ENCODE results near the gene HK1.
"Not testable (repeated sequence)": the region's sequence is repeated elsewhere in the genome, so short reads cannot be mapped to it uniquely, and the experiment has no call there.

HK1 gene

DNA sequence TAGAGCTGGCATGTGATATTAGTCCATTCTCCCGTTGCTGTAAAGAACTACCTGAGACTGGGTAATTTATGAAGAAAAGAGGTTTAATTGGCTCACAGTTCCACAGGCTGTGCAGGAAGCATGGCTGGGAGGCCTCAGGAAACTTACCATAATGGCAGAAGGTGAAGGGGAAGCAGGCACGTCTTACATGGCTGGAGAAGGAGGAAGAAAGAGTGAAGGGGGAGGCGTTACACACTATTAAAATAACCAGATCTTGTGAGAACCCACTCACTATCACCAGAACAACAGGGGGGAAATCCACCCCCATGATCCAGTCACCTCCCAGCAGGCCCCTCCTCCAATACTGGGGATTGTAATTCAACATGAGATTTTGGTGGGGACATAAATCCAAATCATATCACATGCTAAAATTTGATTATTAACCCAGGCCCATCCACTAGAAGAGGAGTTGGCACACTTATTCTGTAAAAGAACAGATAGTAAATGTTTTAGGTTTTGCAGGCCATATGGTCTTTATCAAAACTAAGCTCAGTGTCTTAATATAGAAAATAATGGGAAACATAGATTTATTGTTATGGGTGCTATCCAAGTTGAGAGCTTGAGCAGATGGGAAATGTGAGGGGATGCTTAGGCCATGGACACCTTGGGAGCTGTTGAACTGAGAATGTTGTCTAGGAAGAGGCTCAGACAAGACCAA lies 18.6 kb upstream of the HK1 start:
- no peak for DNase-seq

DNA sequence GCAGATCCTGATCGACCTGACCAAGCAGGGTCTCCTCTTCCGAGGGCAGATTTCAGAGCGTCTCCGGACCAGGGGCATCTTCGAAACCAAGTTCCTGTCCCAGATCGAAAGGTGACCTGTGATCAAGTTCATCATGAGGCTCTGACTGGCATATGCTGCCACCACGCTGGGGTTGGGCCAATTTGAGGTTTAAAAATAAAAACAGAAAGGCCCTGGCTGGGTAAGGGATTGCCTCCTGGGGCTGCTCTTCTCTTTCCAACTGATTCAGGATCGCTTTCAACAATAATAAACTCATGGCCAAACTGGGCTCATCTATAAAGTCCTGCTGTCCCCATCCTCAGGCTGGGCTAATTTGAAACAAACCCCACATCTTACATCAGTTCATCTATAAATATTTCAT lies 17.1 kb upstream of the HK1 start:
- DNase-seq, result no peak

DNA sequence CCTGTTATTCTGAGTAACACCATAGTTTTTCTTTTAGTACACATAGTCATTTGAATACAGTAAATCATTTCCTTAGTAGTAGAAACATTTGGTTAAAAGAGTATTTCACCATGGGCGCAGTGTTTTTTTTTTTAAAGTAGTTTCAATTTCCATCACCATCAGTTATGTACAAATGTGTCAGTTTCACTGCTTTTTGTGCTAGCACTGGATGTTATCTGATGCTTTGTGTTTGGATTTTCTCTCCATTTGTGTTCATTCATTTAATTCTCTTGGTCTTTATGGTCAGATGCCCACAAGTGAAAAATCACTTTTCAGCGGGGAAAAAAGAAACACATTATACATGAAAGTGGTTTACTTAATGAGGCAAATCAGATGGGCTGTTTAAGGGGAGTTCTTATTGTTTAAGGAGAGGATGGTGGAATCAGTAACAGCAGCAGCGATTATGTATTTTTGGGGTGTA lies 16.0 kb upstream of the HK1 start:
- DNase-seq, result no peak

DNA sequence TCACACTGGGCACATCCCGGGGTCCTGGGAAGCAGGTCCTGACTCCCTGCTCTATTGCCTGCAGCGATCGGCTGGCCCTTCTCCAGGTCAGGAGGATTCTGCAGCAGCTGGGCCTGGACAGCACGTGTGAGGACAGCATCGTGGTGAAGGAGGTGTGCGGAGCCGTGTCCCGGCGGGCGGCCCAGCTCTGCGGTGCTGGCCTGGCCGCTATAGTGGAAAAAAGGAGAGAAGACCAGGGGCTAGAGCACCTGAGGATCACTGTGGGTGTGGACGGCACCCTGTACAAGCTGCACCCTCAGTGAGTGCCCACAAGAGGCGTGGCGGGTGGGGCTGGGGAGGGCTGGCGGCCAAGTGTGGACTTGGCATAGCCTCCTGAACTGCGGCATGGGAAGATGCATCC lies 12.8 kb upstream of the HK1 start:
- no peak for DNase-seq

DNA sequence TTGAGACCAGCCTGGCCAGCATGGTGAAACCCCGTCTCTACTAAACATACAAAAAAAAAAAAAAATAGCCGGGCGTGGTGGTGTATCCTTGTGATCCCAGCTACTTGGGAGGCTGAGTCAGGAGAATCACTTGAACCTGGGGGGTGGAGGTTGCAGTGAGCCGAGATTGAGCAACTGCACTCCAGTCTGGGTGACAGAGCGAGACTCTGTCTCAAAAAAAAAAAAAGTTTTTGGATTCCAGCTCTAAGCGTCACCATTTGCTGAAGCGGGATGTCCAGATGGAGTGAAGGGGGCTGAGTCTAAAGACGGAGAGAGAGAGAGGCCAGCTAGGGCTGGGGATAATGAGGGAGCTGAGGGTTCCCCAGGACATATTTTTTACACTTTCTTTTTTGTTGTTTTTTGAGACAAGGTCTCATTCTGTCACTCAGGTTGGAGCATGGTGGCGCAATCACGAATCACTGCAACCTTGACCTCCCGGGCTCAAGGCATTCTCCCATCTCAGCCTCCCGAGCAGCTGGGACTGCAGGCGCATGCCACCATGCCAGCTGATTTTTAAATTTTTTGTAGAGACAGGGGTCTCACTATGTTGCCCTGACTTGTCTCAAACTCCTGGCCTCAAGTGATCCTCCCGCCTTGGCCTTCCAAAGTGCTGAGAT lies 9.4 kb upstream of the HK1 start:
- no peak for DNase-seq

DNA sequence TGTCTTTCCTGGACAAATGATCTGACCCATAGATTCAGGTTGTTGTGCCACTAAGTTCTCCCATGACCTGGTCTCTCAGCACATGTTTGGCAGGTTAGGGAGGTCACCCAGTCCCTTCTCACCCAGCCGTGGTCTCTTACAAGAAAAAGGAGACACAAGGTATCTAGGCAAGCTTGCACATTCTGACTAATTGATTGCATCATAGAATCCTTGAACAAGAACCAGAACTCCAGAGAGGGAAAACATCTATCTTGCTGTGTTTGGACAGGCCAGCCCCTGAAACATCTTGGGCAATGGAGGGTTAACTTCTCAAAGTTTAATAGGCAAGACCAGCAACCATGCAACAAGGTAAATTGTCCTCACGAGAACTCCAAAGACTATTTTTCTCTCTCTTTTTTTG lies 8.5 kb upstream of the HK1 start:
- DNase-seq, result no peak

DNA sequence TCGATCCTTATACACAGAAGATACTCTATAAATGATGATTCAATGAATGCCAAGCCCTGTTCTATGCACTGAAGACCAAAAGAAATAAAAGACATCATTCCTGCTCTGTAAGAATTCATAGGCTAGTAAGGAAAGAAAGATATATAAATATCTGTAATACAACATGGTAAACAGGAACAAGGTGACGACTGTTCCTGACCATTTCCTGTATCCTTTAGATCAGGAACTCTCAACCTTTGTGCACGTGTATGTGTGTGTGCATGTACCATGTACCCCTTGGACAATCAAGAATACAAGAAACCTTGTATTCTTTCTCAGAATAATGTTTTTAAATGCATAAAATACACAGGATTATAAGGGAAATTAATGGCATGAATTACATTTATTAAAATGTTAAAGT lies 7.3 kb upstream of the HK1 start:
- no peak for DNase-seq

DNA sequence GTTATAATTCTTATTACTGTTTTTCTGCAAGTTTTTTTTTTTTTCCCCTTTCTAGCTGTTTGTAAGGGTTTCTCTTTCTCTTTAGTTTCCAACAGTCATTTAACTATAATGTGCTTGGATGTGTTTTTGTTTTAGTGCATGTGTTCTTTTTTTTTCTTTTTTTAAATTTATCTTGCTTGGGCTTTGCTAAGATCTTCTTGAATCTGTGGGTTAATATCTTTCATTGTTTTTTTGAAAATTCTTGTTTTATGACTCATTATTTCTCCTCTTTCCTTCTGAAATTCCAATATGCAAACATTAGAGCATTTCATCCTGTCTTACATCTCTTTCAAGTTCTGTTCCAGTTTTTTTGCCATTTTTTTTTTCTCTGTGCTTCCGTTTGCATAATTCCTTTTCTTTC lies 5.7 kb upstream of the HK1 start:
- no peak for DNase-seq

DNA sequence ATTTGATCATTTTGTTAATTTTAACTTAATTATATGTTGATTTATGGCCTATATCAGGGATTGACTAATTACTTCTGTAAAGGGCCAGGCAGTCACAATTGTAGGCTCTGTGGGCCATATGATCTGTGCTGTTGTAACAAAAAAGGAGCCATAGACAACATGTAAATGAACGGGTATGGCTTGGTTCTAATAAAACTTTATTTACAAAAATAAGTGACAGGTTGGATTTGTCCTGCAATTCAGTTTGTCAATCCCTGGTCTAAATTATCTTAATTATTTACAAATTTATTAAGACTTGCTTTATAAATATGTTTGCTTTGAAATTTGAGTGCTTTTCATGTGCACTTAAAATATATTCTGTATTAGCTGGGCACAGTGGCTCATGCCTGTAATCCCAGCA lies 2.9 kb upstream of the HK1 start:
- DNase-seq, result no peak

DNA sequence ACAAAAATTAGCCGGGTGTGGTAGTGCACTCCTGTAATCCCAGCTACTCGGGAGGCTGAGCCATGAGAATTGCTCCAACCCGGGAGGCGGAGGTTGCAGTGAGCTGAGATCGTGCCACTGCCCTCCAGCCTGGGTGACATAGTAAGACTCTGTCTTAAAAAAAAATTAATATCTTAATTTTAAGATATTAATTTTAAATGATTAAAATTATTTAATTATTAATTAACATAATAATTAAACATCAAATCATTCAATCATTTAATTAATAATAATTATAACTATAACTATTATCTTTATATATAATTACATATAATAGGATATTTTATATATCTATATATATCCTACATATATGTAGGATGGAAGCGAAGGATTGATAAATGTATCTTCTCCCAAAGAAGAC lies 1.8 kb upstream of the HK1 start:
- no peak for DNase-seq

DNA sequence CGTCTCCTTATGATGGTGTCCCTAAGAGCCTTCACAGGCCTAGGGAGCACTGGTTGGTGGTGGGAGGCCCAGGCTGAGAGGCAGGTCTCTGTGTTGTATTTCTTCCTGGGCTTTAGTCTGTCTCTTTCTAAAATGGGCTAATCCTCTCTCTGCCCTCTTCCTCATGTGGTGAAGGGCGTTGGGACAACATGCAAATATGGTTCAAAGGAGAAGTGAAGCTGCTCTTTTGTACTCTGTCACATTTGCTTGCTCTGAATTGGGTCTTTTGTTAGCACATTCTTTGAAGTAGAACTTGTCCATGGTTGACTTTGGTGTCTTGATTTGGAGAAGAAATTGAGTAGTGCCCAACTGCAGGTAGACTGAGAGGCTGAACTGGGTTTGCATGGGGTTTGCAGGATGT lies 814 bp downstream of the HK1 start:
- no peak for DNase-seq

DNA sequence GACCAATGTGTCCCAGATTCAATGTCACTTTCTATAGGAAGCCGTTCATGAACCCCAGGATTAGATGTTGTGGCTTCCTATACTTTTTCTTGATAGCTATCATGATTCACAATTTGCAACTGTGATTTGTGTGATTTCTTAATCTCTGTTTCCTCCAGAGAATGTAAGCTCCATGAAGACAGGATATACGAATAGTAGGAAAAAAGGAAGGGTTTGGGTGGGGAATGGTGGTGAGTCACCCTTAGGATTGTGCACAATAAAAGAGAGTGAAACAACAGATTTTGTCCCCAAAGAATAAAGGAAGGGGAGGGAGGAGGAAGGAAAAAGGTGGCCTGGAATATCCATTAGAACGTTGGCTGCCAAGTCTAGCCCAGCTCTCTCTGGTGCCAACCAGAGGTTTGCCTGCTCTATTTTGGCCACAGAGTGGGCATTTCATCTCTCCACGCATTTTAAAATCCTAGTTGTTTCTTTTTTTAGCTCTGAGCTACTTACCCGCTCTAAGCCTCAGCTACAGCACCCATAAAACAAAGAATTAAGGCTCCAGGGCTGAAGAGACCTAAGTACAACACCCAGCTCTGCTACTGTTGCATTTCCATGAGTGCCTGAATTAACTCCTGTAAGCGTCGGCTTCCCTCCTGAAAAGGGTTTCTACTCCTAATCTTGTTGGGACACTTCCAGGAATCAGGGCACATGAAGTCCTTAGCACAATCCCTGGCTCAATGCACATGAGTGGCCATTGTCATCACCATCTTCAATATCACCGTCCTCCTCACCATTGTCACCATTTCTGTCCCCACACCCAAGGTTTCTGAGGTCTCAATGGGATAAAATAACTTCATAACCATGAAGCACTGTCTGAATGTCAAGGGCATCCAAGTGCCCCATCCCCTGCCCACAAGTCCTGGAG lies 3.5 kb downstream of the HK1 start:
- DNase-seq, result no peak

DNA sequence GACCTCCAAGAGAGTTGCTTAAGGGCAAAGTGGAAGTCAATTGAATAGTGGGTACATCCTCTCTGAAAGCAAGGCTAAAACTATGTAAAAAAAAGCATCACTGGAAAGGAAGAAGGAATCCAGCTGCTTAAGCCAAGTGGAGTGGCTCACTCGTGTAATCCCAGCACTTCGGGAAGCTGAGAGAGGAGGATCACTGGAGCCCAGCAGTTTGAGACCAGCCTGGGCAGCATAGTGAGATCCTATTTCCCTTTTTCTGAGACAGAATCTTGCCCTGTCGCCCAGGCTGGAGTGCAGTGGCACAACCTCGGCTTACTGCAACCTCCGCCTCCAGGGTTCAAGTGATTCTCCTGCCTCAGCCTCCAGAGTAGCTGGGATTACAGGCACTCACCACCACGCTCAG lies 6.1 kb downstream of the HK1 start:
- not testable (repeated sequence) for DNase-seq

DNA sequence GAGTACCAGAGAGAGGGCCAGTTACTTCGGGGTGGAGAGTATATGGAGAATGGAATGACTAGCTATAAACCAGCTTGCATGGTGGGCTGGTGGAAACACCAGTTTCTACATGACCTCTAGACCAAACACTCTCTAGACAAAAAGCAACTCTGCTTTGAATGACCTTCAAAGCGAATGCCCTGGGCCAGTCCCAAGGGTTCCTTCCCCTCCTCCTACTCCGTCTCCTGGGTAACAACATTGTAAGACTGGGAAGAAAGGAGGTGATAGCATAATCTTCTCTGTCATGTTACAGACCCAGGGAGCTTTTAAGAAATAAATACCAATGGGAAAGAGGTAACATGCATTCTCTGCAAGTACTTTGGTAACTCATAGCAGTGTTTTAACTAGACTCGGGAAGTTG lies 7.4 kb downstream of the HK1 start:
- no peak for DNase-seq

DNA sequence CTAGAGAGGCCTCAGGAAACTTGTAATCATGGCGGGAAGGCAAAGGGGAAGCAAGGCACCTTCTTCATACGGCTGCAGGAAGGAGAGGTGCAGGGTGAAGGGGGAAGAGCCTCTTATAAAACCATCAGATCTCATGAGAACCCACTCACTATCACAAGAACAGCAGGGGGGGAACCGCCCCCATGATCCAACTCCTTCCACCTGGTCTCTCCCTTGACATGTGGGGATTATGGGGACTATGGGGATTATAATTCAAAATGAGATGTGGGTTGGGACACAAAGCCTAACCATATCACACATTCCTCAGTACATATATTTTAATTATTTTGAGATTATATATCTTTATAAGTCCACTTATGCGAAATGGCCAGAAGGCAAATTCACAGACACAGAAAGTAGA lies 8.9 kb downstream of the HK1 start:
- DNase-seq, result no peak

DNA sequence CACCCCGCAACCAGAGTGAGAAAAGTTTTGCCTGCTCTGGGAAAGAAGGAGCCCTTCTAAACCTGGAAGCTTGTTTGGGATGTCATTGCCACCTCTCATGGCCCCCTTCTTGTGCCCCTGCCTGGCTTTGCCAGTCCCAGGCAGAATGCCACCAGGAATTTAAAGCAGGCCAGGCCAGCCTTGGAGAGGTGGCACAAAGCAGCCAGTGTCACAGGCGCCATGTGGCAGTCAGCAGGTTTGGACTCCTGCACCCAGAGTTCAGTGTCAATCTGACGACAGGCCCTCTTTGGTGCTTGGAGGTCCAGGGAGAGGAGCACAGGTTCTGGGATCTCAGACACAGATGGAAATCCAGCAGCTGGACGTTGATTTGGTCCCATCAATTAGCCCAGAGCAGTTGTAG lies 12.7 kb downstream of the HK1 start:
- no peak for DNase-seq

DNA sequence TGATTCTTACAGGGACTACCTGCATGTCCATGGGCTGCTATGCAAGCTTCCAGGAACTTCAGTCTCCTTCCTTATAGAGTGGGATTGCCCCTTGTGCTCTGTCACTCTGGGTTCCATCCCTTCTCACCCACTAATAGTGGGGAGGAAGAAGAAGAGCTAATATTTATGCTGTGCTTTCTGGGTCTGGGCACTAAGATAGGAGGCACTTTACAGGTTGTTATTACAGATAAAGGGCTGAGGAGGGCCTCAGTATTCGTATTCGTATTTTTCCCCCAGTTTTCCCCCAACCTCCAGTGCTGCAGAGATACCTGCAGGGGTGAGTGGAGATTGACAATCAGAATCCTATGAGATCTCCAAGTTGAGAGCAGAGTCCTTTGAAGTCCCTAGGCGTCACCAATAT lies 14.2 kb downstream of the HK1 start:
- no peak for DNase-seq

DNA sequence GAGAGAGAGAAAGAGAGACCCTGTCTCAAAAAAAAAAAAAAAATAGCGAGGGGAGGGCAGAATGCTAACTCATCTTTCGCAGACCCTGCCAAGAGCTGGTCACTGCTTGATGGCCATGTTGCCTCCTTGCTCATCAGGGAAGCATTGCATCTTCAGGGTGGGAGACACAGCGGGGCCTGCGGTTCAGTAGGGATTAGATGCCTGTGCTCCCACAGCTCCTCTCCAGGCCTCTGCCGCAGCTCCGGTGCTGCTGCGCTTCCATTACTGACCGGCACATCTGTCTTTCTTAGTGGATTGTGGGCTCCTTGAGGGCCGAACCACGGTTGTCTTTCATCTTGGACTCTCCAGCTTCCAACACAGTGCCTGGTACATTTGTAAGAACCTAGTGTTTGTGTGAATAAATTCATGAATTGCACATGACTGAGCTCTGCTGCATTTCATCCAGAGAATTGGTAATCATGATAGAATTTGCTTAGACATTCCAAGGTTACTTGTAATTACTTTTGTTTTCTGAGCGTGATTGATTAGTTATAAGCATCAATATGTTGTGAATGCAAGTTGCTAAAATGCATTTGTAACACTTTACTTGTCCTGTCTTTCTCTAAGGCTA lies 16.8 kb downstream of the HK1 start:
- no peak for DNase-seq

DNA sequence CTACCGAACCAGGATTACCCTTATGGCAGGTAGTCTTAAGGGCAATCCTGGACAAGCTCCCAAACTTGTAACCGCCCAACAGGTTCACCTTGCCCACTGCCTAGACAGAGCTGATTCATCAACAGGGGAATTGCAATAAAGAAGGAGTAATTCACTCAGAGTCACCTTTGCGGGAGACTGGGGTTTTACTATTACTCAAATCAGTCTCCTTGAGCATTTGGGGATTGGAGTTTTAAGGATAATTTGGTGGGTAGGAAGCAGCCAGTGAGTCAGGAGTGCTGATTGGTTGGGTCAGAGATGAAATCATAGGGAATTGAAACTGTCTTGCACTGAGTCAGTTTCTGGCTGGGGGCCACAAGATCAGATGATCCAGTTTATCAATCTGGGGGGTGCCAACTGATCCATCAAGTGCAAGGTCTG lies 25.3 kb downstream of the HK1 start:
- DNase-seq, result no peak

DNA sequence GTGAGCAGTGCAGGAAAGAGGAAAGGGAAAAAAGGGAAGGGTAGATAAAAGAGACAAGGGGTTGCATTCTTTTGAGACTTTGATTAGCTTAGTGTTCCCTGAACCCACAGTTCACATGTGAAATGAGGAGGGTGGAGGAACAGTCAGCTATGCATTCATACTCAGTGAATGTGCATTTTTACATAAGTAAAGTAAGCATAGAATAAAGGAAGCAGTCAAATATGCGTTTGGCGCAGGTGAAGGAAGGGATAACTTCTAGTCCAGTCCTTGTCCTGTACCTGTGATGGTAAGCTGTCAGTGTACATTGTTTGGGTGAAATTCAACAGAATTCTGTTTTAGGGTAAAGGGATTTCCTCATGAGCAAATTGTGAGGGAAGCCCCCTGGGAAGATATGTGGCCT lies 28.1 kb downstream of the HK1 start:
- DNase-seq, result no peak

DNA sequence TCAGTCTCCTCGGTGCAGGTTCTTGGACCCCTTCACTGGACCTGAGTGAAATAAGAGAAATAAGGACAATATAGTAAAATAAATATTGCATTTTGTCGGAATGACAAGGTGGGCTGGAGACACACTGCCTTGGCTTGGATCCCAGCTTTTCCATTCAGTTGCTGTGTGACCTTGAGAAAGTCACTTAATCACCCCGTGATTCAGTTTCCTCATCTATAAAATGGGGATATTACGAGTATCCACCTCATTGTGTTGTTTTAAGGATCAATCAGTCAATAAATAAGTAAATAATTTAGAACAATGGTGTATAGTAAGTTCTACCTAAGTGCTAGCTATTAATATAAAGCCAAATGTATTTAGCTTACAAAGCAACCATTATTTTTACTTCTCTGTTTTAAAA lies 29.1 kb downstream of the HK1 start:
- no peak for DNase-seq

DNA sequence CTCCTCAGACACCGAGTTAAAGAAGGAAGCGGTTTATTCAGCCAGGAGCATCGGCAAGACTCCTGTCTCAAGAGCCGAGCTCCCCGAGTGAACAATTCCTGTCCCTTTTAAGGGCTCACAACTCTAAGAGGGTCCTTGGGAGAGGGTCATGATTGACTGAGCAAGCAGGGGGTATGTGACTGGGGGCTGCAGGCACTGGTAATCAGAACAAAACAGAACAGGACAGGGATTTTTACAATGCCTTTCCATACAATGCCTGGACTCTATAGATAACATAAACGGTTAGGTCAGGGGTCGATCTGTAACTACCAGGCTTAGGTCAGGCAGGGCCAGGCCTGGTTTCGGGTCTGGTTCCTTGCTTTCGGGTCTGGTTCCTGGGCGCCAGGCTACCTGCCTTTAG lies 30.0 kb downstream of the HK1 start:
- not testable (repeated sequence) for DNase-seq

DNA sequence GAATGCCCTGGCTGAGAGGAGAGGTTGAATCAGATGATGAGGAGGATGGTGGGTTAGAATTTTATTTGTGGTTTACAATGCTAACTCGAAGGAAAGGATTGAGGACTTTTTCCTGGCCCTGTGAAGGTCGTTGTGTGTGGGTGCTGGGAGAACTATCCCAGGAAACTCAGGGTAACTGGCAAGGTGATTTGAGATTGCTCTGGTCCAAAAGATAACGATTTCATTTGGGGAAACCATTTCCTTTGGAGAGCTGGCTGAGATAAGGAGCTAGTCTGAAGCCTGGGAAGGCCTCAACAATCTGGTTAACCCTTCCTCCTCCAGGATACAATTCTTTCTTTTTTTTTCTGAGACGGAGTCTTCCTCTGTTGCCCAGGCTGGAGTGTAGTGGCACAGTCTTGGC lies 33.0 kb downstream of the HK1 start:
- DNase-seq, result no peak

DNA sequence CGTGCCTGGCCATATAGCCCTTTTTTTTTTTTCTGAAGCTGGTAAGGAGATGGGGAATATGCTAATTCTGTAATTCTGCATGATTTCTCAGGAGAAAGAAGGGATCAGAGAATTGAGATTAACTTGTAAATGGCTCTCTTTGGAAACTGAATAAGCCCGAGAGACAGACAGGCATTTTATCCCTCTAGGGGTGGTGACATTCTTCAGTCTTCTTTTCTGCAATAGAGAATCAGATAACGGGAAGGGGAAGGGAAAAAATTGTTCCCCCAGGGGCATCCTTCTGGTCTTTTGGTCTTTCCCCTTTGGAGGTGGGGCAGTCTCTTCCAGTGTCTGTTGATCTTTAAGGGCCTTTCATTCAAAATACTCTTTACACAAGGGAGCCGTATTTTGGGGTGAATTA lies 34.2 kb downstream of the HK1 start:
- DNase-seq, result no peak

Data from CD4-positive, alpha-beta T cell treated with Interferon gamma for 1 hour (primary cell).